ENCODE measurements around the gene SMCP.

GRCh38 chr1:152933196-152933595 lies 55.1 kb downstream of the SMCP start:
- TF ChIP-seq, protein P1, sequence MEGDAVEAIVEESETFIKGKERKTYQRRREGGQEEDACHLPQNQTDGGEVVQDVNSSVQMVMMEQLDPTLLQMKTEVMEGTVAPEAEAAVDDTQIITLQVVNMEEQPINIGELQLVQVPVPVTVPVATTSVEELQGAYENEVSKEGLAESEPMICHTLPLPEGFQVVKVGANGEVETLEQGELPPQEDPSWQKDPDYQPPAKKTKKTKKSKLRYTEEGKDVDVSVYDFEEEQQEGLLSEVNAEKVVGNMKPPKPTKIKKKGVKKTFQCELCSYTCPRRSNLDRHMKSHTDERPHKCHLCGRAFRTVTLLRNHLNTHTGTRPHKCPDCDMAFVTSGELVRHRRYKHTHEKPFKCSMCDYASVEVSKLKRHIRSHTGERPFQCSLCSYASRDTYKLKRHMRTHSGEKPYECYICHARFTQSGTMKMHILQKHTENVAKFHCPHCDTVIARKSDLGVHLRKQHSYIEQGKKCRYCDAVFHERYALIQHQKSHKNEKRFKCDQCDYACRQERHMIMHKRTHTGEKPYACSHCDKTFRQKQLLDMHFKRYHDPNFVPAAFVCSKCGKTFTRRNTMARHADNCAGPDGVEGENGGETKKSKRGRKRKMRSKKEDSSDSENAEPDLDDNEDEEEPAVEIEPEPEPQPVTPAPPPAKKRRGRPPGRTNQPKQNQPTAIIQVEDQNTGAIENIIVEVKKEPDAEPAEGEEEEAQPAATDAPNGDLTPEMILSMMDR (IDR thresholded peaks at IDR 0.05), result no peak
- TF ChIP-seq POLR2A (IDR thresholded peaks at IDR 0.05), result no peak
